Osteoblast (primary cell): ENCODE data around the gene VAMP2. TPM values are rescaled to one million over a fixed set of nuclear protein-coding genes. Genes with fewer than 3 reads are reported as not detected.

ENCODE experiments used
- DNase-seq: peaks from one replicate; pipeline ENCODE4 v3.0.0; 2011; ENCODE audit warnings: low spot score, mixed read lengths; ENCODE audit not compliant: insufficient read length; ENCODE audit errors: missing footprints
- H2AFZ ChIP-seq: 2 replicates; pipeline ENCODE4 v1.6.0; 2011; ENCODE audit warnings: mild to moderate bottlenecking, low read length
- H3K27ac ChIP-seq: 2 replicates; pipeline ENCODE4 v1.5.1; 2011; ENCODE audit warnings: mild to moderate bottlenecking, low read depth, low read length, moderate library complexity
- H3K27me3 ChIP-seq: 2 replicates; pipeline ENCODE4 v1.6.0; 2012; ENCODE audit warnings: mild to moderate bottlenecking, control low read depth, inconsistent platforms, low read length, moderate library complexity; ENCODE audit not compliant: insufficient read depth
- H3K36me3 ChIP-seq: 2 replicates; pipeline ENCODE4 v1.5.1; 2011; ENCODE audit warnings: mild to moderate bottlenecking, low read length, control low read depth, moderate library complexity; ENCODE audit not compliant: insufficient read depth
- H3K4me1 ChIP-seq: 2 replicates; pipeline ENCODE4 v1.5.1; 2011; ENCODE audit warnings: mild to moderate bottlenecking, low read length, control low read depth, moderate library complexity; ENCODE audit not compliant: insufficient read depth
- H3K4me2 ChIP-seq: 2 replicates; pipeline ENCODE4 v1.6.0; 2011; ENCODE audit warnings: mild to moderate bottlenecking, low read length; ENCODE audit not compliant: insufficient read depth
- H3K4me3 ChIP-seq: fragments of 200-600 bp; sonication (generic); 3 replicates; pipeline ENCODE4 v1.5.1; 2012; ENCODE audit warnings: mild to moderate bottlenecking, low read length, inconsistent platforms; ENCODE audit not compliant: insufficient read depth
- H3K79me2 ChIP-seq: 2 replicates; pipeline ENCODE4 v1.6.0; 2012; ENCODE audit warnings: mild to moderate bottlenecking, low read length, control low read depth, inconsistent platforms; ENCODE audit not compliant: insufficient read depth
- H3K9me3 ChIP-seq: 2 replicates; pipeline ENCODE4 v1.5.1; 2011; ENCODE audit warnings: low read depth, low read length, control low read depth
- H4K20me1 ChIP-seq: 2 replicates; pipeline ENCODE4 v1.6.0; 2012; ENCODE audit warnings: mild to moderate bottlenecking, low read length, control low read depth; ENCODE audit not compliant: insufficient read depth
- CTCF ChIP-seq: IDR thresholded peaks from 2 replicates; pipeline ENCODE4 v1.5.1; 2011; ENCODE audit warnings: mild to moderate bottlenecking, low read depth, low read length, moderate library complexity; ENCODE audit errors: extremely low read depth
- total RNA-seq: library from RNA; depleted of rRNA; stranded (reverse); fragments of >200 nt; gene quantifications from 2 replicates; pipeline ENCODE4 v1.2.3, GENCODE V29; 2012

VAMP2 gene
- total RNA-seq, 1 donor, result 5.4 TPM

DNA sequence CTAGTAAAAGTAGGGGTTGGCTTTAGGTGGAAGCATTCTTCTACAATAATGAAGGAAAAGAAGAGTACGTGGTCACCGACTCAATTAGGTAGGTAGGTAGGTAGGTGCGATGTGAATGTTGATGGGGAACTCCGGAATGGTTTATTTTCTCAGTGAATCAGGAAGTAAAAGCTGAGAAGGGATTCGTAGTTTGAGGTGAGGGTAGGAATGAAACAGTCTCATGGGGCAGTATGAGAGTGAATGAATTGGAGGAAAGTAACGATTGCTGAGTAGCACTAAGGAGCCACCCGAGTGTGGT lies 24.4 kb downstream of the VAMP2 start:
- no peak for TF ChIP-seq CTCF
- Histone ChIP-seq H3K79me2 (no peaks in the 10 kb centered on the region), H3K9me3 (no peaks in the 10 kb centered on the region), H3K4me1 (peaks cover 14% of the 10 kb centered on the region), H3K4me2 (peak overlapping the region; percentile 84), H3K27me3 (no peaks in the 10 kb centered on the region), H3K27ac (no peak overlapping the region), H3K36me3 (peaks cover 30% of the 10 kb centered on the region), H3K4me3 (peak overlapping the region; percentile 46), H2AFZ (peak overlapping the region; percentile 36), H4K20me1 (peaks cover 7% of the 10 kb centered on the region)
- DNase-seq, result no peak

- H3K4me1 ChIP-seq, result peaks cover 14% of the 10 kb centered on the region
- no peaks in the 10 kb centered on the region for H3K79me2 ChIP-seq
- DNase-seq, result peak; percentile 55
- no peaks in the 10 kb centered on the region for H3K9me3 ChIP-seq
- H3K36me3 ChIP-seq, result peaks cover 28% of the 10 kb centered on the region
- peaks cover 7% of the 10 kb centered on the region for H4K20me1 ChIP-seq
- H3K4me2 ChIP-seq, result peak overlapping the region; percentile 84
- no peak for TF ChIP-seq CTCF
- peak overlapping the region; percentile 36 for H2AFZ ChIP-seq
- H3K4me3 ChIP-seq, result peak overlapping the region; percentile 46
- H3K27me3 ChIP-seq, result no peaks in the 10 kb centered on the region
- H3K27ac ChIP-seq, result no peak overlapping the region
These were observed 24.9 kb downstream of the VAMP2 start for GRCh38 chr17:8137645-8138373.

- H4K20me1 ChIP-seq, result no peaks in the 10 kb centered on the region
- no peak overlapping the region for H3K4me3 ChIP-seq
- no peaks in the 10 kb centered on the region for H3K79me2 ChIP-seq
These were observed 28.8 kb downstream of the VAMP2 start for GRCh38 chr17:8133941-8134340.

DNA sequence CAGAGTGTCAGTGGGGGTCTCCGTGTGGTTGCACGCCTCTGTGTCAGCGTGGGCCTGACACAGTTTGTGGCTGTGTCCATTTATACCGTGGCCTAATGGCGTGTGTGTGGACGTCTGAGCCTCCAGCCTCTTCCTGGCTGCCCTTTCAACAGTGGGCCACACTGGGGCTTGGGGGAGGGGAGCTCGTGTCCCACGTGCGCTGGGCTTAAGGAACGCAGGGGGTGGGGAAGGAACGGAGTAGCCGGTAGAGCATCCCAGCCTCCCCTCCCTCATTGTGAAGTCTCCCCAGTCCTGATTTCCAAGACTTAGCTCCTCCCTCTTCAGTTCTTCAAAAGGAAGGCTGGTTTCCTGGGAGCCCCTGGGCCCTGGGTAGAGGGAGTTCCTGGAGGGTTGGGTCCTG lies 29.3 kb downstream of the VAMP2 start:
- Histone ChIP-seq H3K79me2 (no peaks in the 10 kb centered on the region), H2AFZ (no peak overlapping the region), H3K27ac (no peak overlapping the region), H3K27me3 (peaks cover 3% of the 10 kb centered on the region), H3K36me3 (no peaks in the 10 kb centered on the region), H4K20me1 (no peaks in the 10 kb centered on the region), H3K4me2 (no peak overlapping the region), H3K4me3 (no peak overlapping the region), H3K9me3 (no peaks in the 10 kb centered on the region), H3K4me1 (peaks cover 8% of the 10 kb centered on the region)
- no peak for TF ChIP-seq CTCF
- DNase-seq, result no peak

More at GRCh38 chr17:8133941-8134340, 28.8 kb downstream of the VAMP2 start:
- Histone ChIP-seq H3K9me3 (no peaks in the 10 kb centered on the region), H3K27me3 (peaks cover 3% of the 10 kb centered on the region), H2AFZ (no peak overlapping the region), H3K4me2 (no peak overlapping the region), H3K27ac (no peak overlapping the region), H3K4me1 (peaks cover 9% of the 10 kb centered on the region), H3K36me3 (no peaks in the 10 kb centered on the region)
- peak; percentile 23 for DNase-seq
- TF ChIP-seq CTCF, result no peak
